Lower lobe of right lung (tissue), 2 donors: ENCODE measurements around the gene GRIA4. TPM values are rescaled to one million over a fixed set of nuclear protein-coding genes. Genes with fewer than 3 reads are reported as not detected.

ENCODE experiments used
- ATAC-seq, 2 donors: fragments of 200-7000 bp; cut with Tn5 transposase; one replicate each; pipeline ENCODE4 v1.9.1; 2020 to 2022; ENCODE audit warnings: mild to moderate bottlenecking in 2 of 2, moderate library complexity in 2 of 2
- DNase-seq: peaks from one replicate; pipeline ENCODE4 v3.0.0-alpha.2; 2020
- H3K27ac ChIP-seq: fragments of 200-600 bp; one replicate; pipeline ENCODE4 v1.8.0; 2022
- H3K27me3 ChIP-seq: fragments of 200-600 bp; one replicate; pipeline ENCODE4 v1.8.0; 2022; ENCODE audit warnings: low read depth
- H3K36me3 ChIP-seq: fragments of 200-600 bp; one replicate; pipeline ENCODE4 v1.8.0; 2022; ENCODE audit warnings: mild to moderate bottlenecking
- H3K4me1 ChIP-seq: fragments of 200-600 bp; one replicate; pipeline ENCODE4 v1.8.0; 2022
- H3K4me3 ChIP-seq: fragments of 200-600 bp; one replicate; pipeline ENCODE4 v1.8.0; 2022; ENCODE audit warnings: mild to moderate bottlenecking
- H3K9me3 ChIP-seq: fragments of 200-600 bp; one replicate; pipeline ENCODE4 v1.8.0; 2022
- intact Hi-C: fragments of 100-400 bp; cut with DNase I; formaldehyde crosslinking; loops from one replicate; pipeline ENCODE4 v1.11.0; 2022
- total RNA-seq: library from RNA; stranded (reverse); fragmentation: NEBNext Ultra II Directional; extraction: Animal tissue kit (Norgen Biotek cat#: 25700); gene quantifications from one replicate; pipeline ENCODE4 v1.2.1, GENCODE V29; 2021
- TF ChIP-seq, protein P1 (sequence below): fragments of 200-600 bp; IDR thresholded peaks from one replicate; pipeline ENCODE4 v1.8.0; 2022; ENCODE audit warnings: antibody characterized with exemption, mild to moderate bottlenecking
- donor health status: DM: no; HTN: yes; CAD: no; lungs with severe emphysema.

GRIA4 gene
- total RNA-seq, 1 donor from 2014 or later = not detected

DNA sequence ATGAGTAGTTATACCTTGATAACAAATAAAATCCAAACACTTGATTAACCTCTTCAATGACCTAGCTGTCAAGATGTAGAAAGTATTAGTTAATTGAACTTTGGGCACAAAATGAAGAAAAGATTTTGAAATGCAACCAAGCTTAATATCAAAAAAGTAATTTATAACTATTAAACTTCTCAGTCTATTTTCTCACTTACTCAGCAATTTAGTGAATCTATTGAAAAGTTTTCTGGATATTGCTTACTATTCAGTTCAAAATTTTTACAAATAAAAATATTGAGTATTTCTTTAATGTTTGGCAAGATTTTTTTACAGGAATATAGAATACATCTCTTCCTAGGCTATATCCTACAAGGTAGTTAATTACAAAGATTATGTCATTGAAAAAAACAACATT lies 192.5 kb downstream of the GRIA4 start:
- no peaks in the 10 kb centered on the region for H3K27me3 ChIP-seq
- no peak overlapping the region for H3K27ac ChIP-seq
- no peaks in the 10 kb centered on the region for H3K36me3 ChIP-seq
- intact Hi-C loops = no loop called here
- H3K4me1 ChIP-seq = no peaks in the 10 kb centered on the region
- no peak for ATAC-seq
- DNase-seq = no peak
- no peak overlapping the region for H3K4me3 ChIP-seq
- H3K9me3 ChIP-seq = no peaks in the 10 kb centered on the region
- TF ChIP-seq, protein P1, sequence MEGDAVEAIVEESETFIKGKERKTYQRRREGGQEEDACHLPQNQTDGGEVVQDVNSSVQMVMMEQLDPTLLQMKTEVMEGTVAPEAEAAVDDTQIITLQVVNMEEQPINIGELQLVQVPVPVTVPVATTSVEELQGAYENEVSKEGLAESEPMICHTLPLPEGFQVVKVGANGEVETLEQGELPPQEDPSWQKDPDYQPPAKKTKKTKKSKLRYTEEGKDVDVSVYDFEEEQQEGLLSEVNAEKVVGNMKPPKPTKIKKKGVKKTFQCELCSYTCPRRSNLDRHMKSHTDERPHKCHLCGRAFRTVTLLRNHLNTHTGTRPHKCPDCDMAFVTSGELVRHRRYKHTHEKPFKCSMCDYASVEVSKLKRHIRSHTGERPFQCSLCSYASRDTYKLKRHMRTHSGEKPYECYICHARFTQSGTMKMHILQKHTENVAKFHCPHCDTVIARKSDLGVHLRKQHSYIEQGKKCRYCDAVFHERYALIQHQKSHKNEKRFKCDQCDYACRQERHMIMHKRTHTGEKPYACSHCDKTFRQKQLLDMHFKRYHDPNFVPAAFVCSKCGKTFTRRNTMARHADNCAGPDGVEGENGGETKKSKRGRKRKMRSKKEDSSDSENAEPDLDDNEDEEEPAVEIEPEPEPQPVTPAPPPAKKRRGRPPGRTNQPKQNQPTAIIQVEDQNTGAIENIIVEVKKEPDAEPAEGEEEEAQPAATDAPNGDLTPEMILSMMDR = no peak

DNA sequence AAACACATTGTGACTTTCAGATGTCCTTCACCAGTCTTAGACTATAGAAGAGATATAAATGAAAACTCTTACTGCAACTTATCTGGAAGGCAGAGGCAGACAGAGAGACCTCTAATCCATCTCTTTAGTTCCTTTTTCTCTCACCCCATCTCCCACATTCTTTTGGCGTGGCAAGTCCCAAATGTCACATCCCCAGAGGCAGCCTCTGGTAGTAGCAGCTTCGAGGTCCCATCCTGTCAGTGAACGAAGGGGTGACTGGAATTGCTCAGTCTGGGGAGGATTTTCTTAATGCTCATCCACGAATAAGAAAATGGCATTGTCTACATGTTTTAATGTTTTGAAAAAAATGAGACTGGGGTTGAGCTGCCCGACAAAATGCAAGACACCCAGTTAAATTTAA lies 201.4 kb downstream of the GRIA4 start:
- Histone ChIP-seq H3K27ac (no peak overlapping the region), H3K9me3 (no peaks in the 10 kb centered on the region), H3K27me3 (no peaks in the 10 kb centered on the region), H3K36me3 (no peaks in the 10 kb centered on the region), H3K4me1 (no peaks in the 10 kb centered on the region), H3K4me3 (no peak overlapping the region)
- intact Hi-C loops = no loop called here
- TF ChIP-seq, protein P1 = no peak
- no peak for DNase-seq
- ATAC-seq = no peak

DNA sequence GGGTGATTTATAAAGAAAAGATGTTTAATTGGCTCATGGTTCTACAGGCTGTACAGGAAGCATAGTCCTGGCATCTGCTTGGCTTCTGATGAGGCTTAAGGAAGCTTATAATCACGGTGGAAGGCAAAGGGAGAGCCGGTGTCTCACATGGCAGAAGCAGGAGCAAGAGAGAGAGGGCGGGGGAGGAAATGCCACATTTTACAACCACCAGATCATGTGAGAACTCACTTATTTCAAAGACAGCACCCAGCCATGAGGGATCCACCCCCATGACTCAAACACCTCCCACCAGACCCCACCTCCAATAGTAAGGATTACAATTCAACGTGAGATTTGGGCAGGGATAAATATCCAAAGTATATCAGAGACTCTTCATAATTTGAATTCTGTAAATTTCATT lies 211.5 kb downstream of the GRIA4 start:
- TF ChIP-seq, protein P1 = no peak
- Histone ChIP-seq H3K4me1 (no peaks in the 10 kb centered on the region), H3K27ac (no peak overlapping the region), H3K4me3 (no peak overlapping the region), H3K27me3 (no peaks in the 10 kb centered on the region), H3K9me3 (no peaks in the 10 kb centered on the region), H3K36me3 (no peaks in the 10 kb centered on the region)
- ATAC-seq = no peak
- intact Hi-C loops = no loop called here
- DNase-seq = no peak

DNA sequence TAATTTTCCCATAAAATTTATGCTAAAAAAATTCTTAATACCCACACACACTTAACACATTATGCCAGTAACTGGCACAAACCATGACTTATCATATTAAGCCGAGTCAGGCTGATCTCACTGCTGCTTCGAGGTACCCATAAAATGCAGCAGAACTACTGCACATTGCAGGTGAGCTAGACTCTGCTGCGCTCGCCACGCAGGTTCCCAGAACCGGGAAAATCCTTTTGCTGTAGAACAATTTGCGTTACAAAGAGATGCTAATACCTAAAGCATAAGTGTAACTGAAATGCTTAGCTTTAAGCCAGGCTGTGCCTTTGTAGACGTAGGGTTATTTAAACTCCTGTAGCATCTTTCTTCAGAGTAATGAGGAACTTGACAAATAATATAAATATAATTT lies 211.9 kb downstream of the GRIA4 start:
- H3K4me1 ChIP-seq = no peaks in the 10 kb centered on the region
- no peak overlapping the region for H3K27ac ChIP-seq
- no peak overlapping the region for H3K4me3 ChIP-seq
- no peak for DNase-seq
- TF ChIP-seq, protein P1 = no peak
- no peaks in the 10 kb centered on the region for H3K27me3 ChIP-seq
- no peak for ATAC-seq
- H3K9me3 ChIP-seq = no peaks in the 10 kb centered on the region
- H3K36me3 ChIP-seq = no peaks in the 10 kb centered on the region
- intact Hi-C loops = no loop called here

DNA sequence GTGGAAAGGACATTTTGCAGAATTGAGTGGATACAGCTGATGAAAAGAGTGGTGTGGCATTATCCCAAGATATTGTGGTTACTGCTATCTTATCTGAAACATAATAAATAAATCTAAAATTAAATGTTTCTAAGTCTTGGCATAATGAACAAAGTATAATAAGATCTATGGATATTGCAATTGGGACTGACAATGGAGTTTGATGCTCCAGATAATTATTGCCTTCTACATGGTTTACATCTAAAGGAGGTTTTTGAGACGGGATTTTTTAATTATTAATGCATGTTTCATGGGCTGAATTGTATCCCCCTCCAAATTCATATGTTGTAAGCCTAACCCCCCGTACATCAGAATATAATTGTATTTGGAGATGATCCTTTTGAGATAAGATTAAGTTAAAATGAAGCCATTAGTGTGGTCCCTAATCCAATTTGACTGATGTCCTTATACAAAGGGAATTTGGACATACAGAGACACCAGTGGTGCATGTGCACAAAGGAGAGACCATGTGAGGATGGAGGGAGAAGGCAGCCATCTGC lies 213.7 kb downstream of the GRIA4 start:
- intact Hi-C loops = no loop called here
- Histone ChIP-seq H3K4me1 (no peaks in the 10 kb centered on the region), H3K4me3 (no peak overlapping the region), H3K27me3 (no peaks in the 10 kb centered on the region), H3K9me3 (no peaks in the 10 kb centered on the region), H3K36me3 (no peaks in the 10 kb centered on the region), H3K27ac (no peak overlapping the region)
- TF ChIP-seq, protein P1 = no peak
- DNase-seq (no peak), ATAC-seq (no peak)
